Mesothelial cell of epicardium (in vitro differentiated cells): Measurements from ENCODE around the gene MBOAT2. TPM values are rescaled to one million over a fixed set of nuclear protein-coding genes. Genes with fewer than 3 reads are reported as not detected.

Source experiments
- DNase-seq, 2 experiments: peaks; one replicate each; pipeline ENCODE4 v3.0.0; 2021; ENCODE audit warnings: low spot score in 2 of 2; ENCODE audit not compliant: unreplicated experiment in 2 of 2
- H3K27ac Mint-ChIP-seq: 2 replicates; pipeline ENCODE4 v1.8.0; 2021; ENCODE audit warnings: mixed read lengths
- H3K27me3 Mint-ChIP-seq: 2 replicates; pipeline ENCODE4 v1.8.0; 2021; ENCODE audit warnings: low read depth, mixed read lengths
- H3K36me3 Mint-ChIP-seq: 2 replicates; pipeline ENCODE4 v1.8.0; 2021; ENCODE audit warnings: mixed read lengths
- H3K4me1 Mint-ChIP-seq: 2 replicates; pipeline ENCODE4 v1.8.0; 2021; ENCODE audit warnings: mixed read lengths
- H3K4me3 Mint-ChIP-seq: 2 replicates; pipeline ENCODE4 v1.8.0; 2021; ENCODE audit warnings: mild to moderate bottlenecking, moderate library complexity, mixed read lengths
- H3K9me3 Mint-ChIP-seq: 2 replicates; pipeline ENCODE4 v1.8.0; 2021; ENCODE audit warnings: mixed read lengths
- CTCF ChIP-seq: fragments of 200-600 bp; sonication (generic); IDR thresholded peaks from one replicate; pipeline ENCODE4 v1.5.0; 2021; ENCODE audit warnings: antibody characterized with exemption; ENCODE audit not compliant: unreplicated experiment
- total RNA-seq: library from RNA; stranded (reverse); gene quantifications from 3 replicates; pipeline ENCODE4 v1.2.1, GENCODE V29; 2021

MBOAT2 gene
- total RNA-seq, 1 donor from 2014 or later, result 53.0 TPM

GRCh38 chr2:8851811-8852560 lies 151.5 kb downstream of the MBOAT2 start:
- H3K4me3 Mint-ChIP-seq, result no peak overlapping the region
- TF ChIP-seq CTCF, result no peak
- DNase-seq, result no peak
- no peaks in the 10 kb centered on the region for H3K9me3 Mint-ChIP-seq
- no peaks in the 10 kb centered on the region for H3K36me3 Mint-ChIP-seq
- H3K27ac Mint-ChIP-seq, result no peak overlapping the region
- no peaks in the 10 kb centered on the region for H3K27me3 Mint-ChIP-seq
- H3K4me1 Mint-ChIP-seq, result peaks cover 25% of the 10 kb centered on the region

- Mint-ChIP-seq H3K36me3 (no peaks in the 10 kb centered on the region), H3K27ac (no peak overlapping the region), H3K27me3 (no peaks in the 10 kb centered on the region), H3K9me3 (no peaks in the 10 kb centered on the region), H3K4me1 (peaks cover 19% of the 10 kb centered on the region), H3K4me3 (no peak overlapping the region)
- no peak for DNase-seq
- no peak for TF ChIP-seq CTCF
Measured at GRCh38 chr2:8850845-8851487, 152.5 kb downstream of the MBOAT2 start.

GRCh38 chr2:8849327-8849726 lies 154.2 kb downstream of the MBOAT2 start:
- no peak overlapping the region for H3K27ac Mint-ChIP-seq
- no peak for TF ChIP-seq CTCF
- no peaks in the 10 kb centered on the region for H3K36me3 Mint-ChIP-seq
- no peak overlapping the region for H3K4me3 Mint-ChIP-seq
- DNase-seq, result no peak
- peaks cover 18% of the 10 kb centered on the region for H3K4me1 Mint-ChIP-seq
- no peaks in the 10 kb centered on the region for H3K27me3 Mint-ChIP-seq
- no peaks in the 10 kb centered on the region for H3K9me3 Mint-ChIP-seq

GRCh38 chr2:8848328-8849100 lies 155.0 kb downstream of the MBOAT2 start:
- no peak for TF ChIP-seq CTCF
- Mint-ChIP-seq H3K27me3 (no peaks in the 10 kb centered on the region), H3K9me3 (no peaks in the 10 kb centered on the region), H3K4me1 (peaks cover 23% of the 10 kb centered on the region), H3K4me3 (no peak overlapping the region), H3K27ac (no peak overlapping the region), H3K36me3 (no peaks in the 10 kb centered on the region)
- DNase-seq, result no peak

GRCh38 chr2:8847400-8847799 lies 156.1 kb downstream of the MBOAT2 start:
- no peaks in the 10 kb centered on the region for H3K9me3 Mint-ChIP-seq
- peaks cover 20% of the 10 kb centered on the region for H3K4me1 Mint-ChIP-seq
- H3K27me3 Mint-ChIP-seq, result no peaks in the 10 kb centered on the region
- H3K36me3 Mint-ChIP-seq, result no peaks in the 10 kb centered on the region
- TF ChIP-seq CTCF, result no peak
- no peak overlapping the region for H3K27ac Mint-ChIP-seq
- no peak overlapping the region for H3K4me3 Mint-ChIP-seq
- DNase-seq, result no peak
